Right renal cortex interstitium (tissue), 3 donors: Measurements from ENCODE around the gene CCT8L2. TPM values are rescaled to one million over a fixed set of nuclear protein-coding genes. Genes with fewer than 3 reads are reported as not detected.
"Not testable (repeated sequence)": the region's sequence is repeated elsewhere in the genome, so short reads cannot be mapped to it uniquely, and the experiment has no call there.

Experiments
- DNase-seq, 3 donors: peaks; one replicate each; pipeline ENCODE4 v3.0.0-alpha.2; 2013; ENCODE audit warnings: low read depth in 3 of 3, low spot score in 2 of 3
- polyA plus RNA-seq, 3 donors: library from polyadenylated mRNA; unstranded; fragments of 120-200 nt; gene quantifications; one replicate each; pipeline ENCODE4 v1.2.1, GENCODE V29; 2013; ENCODE audit not compliant: insufficient read length in 3 of 3

CCT8L2 gene
- polyA plus RNA-seq, 3 donors: not detected

- not testable (repeated sequence) for DNase-seq
Measured at GRCh38 chr22:16595251-16595650, 2.6 kb upstream of the CCT8L2 start.

- no peak for DNase-seq
Measured at GRCh38 chr22:16594026-16594425, 1.4 kb upstream of the CCT8L2 start.

GRCh38 chr22:16592231-16592630, 379 bp downstream of the CCT8L2 start:
- not testable (repeated sequence) for DNase-seq

- DNase-seq: not testable (repeated sequence)
Measured at GRCh38 chr22:16591136-16591535, 1.5 kb downstream of the CCT8L2 start.

GRCh38 chr22:16586991-16587390, 5.6 kb downstream of the CCT8L2 start:
- DNase-seq: no peak

- no peak for DNase-seq
Measured at GRCh38 chr22:16586170-16586569, 6.4 kb downstream of the CCT8L2 start.

GRCh38 chr22:16580872-16581271, 11.7 kb downstream of the CCT8L2 start:
- not testable (repeated sequence) for DNase-seq

GRCh38 chr22:16569240-16569834, 23.3 kb downstream of the CCT8L2 start:
- DNase-seq: not testable (repeated sequence)

- no peak for DNase-seq
Measured at GRCh38 chr22:16568425-16568758, 24.2 kb downstream of the CCT8L2 start.

GRCh38 chr22:16567617-16568424, 24.8 kb downstream of the CCT8L2 start:
- DNase-seq: not testable (repeated sequence)

- not testable (repeated sequence) for DNase-seq
Measured at GRCh38 chr22:16566421-16567151, 26.0 kb downstream of the CCT8L2 start.

- not testable (repeated sequence) for DNase-seq
Measured at GRCh38 chr22:16565585-16566420, 26.8 kb downstream of the CCT8L2 start.

- DNase-seq: not testable (repeated sequence)
Measured at GRCh38 chr22:16564837-16565584, 27.6 kb downstream of the CCT8L2 start.

- DNase-seq: no peak
Measured at GRCh38 chr22:16563555-16564520, 28.8 kb downstream of the CCT8L2 start.

- DNase-seq: no peak
Measured at GRCh38 chr22:16562711-16563554, 29.7 kb downstream of the CCT8L2 start.

- not testable (repeated sequence) for DNase-seq
Measured at GRCh38 chr22:16561093-16561658, 31.4 kb downstream of the CCT8L2 start.

GRCh38 chr22:16560651-16561050, 32.0 kb downstream of the CCT8L2 start:
- not testable (repeated sequence) for DNase-seq
